Parathyroid adenoma (tissue), 2 donors: ENCODE measurements around the gene RNU5B-1.

Experiments used
- H2AFZ ChIP-seq: fragments of 300-600 bp; sonication (generic); one replicate; pipeline ENCODE4 v1.7.0; 2017; ENCODE audit warnings: antibody characterized with exemption, mild to moderate bottlenecking
- H3K27ac ChIP-seq: fragments of 300-600 bp; sonication (generic); one replicate; pipeline ENCODE4 v1.7.0; 2017
- H3K27me3 ChIP-seq: fragments of 300-600 bp; sonication (generic); one replicate; pipeline ENCODE4 v1.7.0; 2017; ENCODE audit warnings: low read length; ENCODE audit not compliant: control insufficient read depth, insufficient read depth
- H3K36me3 ChIP-seq: fragments of 300-600 bp; sonication (generic); one replicate; pipeline ENCODE4 v1.7.0; 2017; ENCODE audit warnings: low read length; ENCODE audit not compliant: control insufficient read depth, insufficient read depth
- H3K4me1 ChIP-seq: fragments of 300-600 bp; sonication (generic); one replicate; pipeline ENCODE4 v1.7.0; 2017; ENCODE audit warnings: control low read depth
- H3K4me2 ChIP-seq: fragments of 300-600 bp; sonication (generic); one replicate; pipeline ENCODE4 v1.7.0; 2017; ENCODE audit warnings: low read length
- H3K4me3 ChIP-seq: fragments of 300-600 bp; sonication (generic); one replicate; pipeline ENCODE4 v1.7.0; 2017; ENCODE audit warnings: low read depth, low read length
- H3K79me2 ChIP-seq: fragments of 300-600 bp; sonication (generic); one replicate; pipeline ENCODE4 v1.7.0; 2017; ENCODE audit warnings: control low read depth
- H3K9ac ChIP-seq: fragments of 300-600 bp; sonication (generic); one replicate; pipeline ENCODE4 v1.7.0; 2017; ENCODE audit warnings: mild to moderate bottlenecking
- H3K9me3 ChIP-seq: fragments of 300-600 bp; sonication (generic); one replicate; pipeline ENCODE4 v1.7.0; 2017; ENCODE audit warnings: low read length; ENCODE audit not compliant: control insufficient read depth
- CTCF ChIP-seq: fragments of 300-600 bp; sonication (generic); IDR thresholded peaks from one replicate; pipeline ENCODE4 v1.7.0; 2017; ENCODE audit warnings: antibody characterized with exemption, mild to moderate bottlenecking
- donor health status: primary hyperparathyroidism.

Gene RNU5B-1

GRCh38 chr15:65277015-65277414 lies 27.5 kb upstream of the RNU5B-1 start:
- no peak overlapping the region for H3K27ac ChIP-seq
- H3K4me3 ChIP-seq = no peak overlapping the region
- peaks cover 6% of the 10 kb centered on the region for H3K4me1 ChIP-seq
- no peaks in the 10 kb centered on the region for H3K27me3 ChIP-seq
- TF ChIP-seq CTCF = no peak
- no peak overlapping the region for H3K9ac ChIP-seq
- no peaks in the 10 kb centered on the region for H3K36me3 ChIP-seq
- no peaks in the 10 kb centered on the region for H3K79me2 ChIP-seq
- H3K9me3 ChIP-seq = no peaks in the 10 kb centered on the region
- no peak overlapping the region for H2AFZ ChIP-seq
- no peak overlapping the region for H3K4me2 ChIP-seq

- Histone ChIP-seq H2AFZ (no peak overlapping the region), H3K9me3 (no peaks in the 10 kb centered on the region), H3K4me1 (peaks cover 6% of the 10 kb centered on the region), H3K9ac (no peak overlapping the region), H3K79me2 (peaks cover 3% of the 10 kb centered on the region), H3K27ac (peak overlapping the region; percentile 47), H3K27me3 (no peaks in the 10 kb centered on the region), H3K36me3 (no peaks in the 10 kb centered on the region), H3K4me3 (no peak overlapping the region), H3K4me2 (no peak overlapping the region)
- no peak for TF ChIP-seq CTCF
These were observed 26.0 kb upstream of the RNU5B-1 start for GRCh38 chr15:65278480-65278879.

- Histone ChIP-seq H3K9me3 (no peaks in the 10 kb centered on the region), H3K27me3 (no peaks in the 10 kb centered on the region), H3K27ac (peak overlapping the region; percentile 67), H3K9ac (peak overlapping the region; percentile 19), H3K4me2 (peak overlapping the region; percentile 85), H3K4me1 (peaks cover 2% of the 10 kb centered on the region), H3K36me3 (no peaks in the 10 kb centered on the region), H3K4me3 (peak overlapping the region; percentile 63), H2AFZ (peak overlapping the region; percentile 72), H3K79me2 (peaks cover 8% of the 10 kb centered on the region)
- TF ChIP-seq CTCF = no peak
These were observed 19.0 kb upstream of the RNU5B-1 start for GRCh38 chr15:65285291-65286068.

- H3K4me3 ChIP-seq = peak overlapping the region; percentile 63
- H3K4me1 ChIP-seq = peaks cover 2% of the 10 kb centered on the region
- no peaks in the 10 kb centered on the region for H3K27me3 ChIP-seq
- peaks cover 8% of the 10 kb centered on the region for H3K79me2 ChIP-seq
- H3K4me2 ChIP-seq = peak overlapping the region; percentile 85
- H3K36me3 ChIP-seq = no peaks in the 10 kb centered on the region
- H3K9ac ChIP-seq = peak overlapping the region; percentile 19
- H3K27ac ChIP-seq = peak overlapping the region; percentile 67
- TF ChIP-seq CTCF = no peak
- peak overlapping the region; percentile 72 for H2AFZ ChIP-seq
- H3K9me3 ChIP-seq = no peaks in the 10 kb centered on the region
These were observed 18.3 kb upstream of the RNU5B-1 start for GRCh38 chr15:65286069-65286703.
